ENCODE measurements around the gene IGFBP3.

IGFBP3 gene

GRCh38 chr7:45891462-45892402 lies 29.3 kb downstream of the IGFBP3 start:
- no peak for DNase-seq (ENCODE audit: low read depth)

GRCh38 chr7:45890902-45891461 lies 30.1 kb downstream of the IGFBP3 start:
- no peak for DNase-seq (ENCODE audit: low read depth)

GRCh38 chr7:45890125-45890901 lies 30.8 kb downstream of the IGFBP3 start:
- no peak for DNase-seq (ENCODE audit: low read depth)

- no peak for DNase-seq (ENCODE audit: low read depth)
These were observed 31.6 kb downstream of the IGFBP3 start for GRCh38 chr7:45889367-45890067.

- DNase-seq (ENCODE audit: low read depth) = no peak
These were observed 32.1 kb downstream of the IGFBP3 start for GRCh38 chr7:45888993-45889366.

- DNase-seq (ENCODE audit: low read depth) = no peak
These were observed 32.7 kb downstream of the IGFBP3 start, which contains the start of gene IGFBP1 for GRCh38 chr7:45888185-45888992. IGFBP1 (plus strand) TSS chr7:45888488; CDS start chr7:45888653, 165 bp downstream.

- DNase-seq (ENCODE audit: low read depth) = no peak
These were observed 34.0 kb downstream of the IGFBP3 start for GRCh38 chr7:45886931-45887667.

GRCh38 chr7:45885264-45885882 lies 35.7 kb downstream of the IGFBP3 start:
- no peak for DNase-seq (ENCODE audit: low read depth)

- no peak for DNase-seq (ENCODE audit: low read depth)
These were observed 36.9 kb downstream of the IGFBP3 start for GRCh38 chr7:45884136-45884535.

- no peak for DNase-seq (ENCODE audit: low read depth)
These were observed 38.6 kb downstream of the IGFBP3 start for GRCh38 chr7:45882465-45882810.

GRCh38 chr7:45881759-45882464 lies 39.2 kb downstream of the IGFBP3 start:
- DNase-seq (ENCODE audit: low read depth) = peak; percentile 66

GRCh38 chr7:45881280-45881758 lies 39.8 kb downstream of the IGFBP3 start:
- no peak for DNase-seq (ENCODE audit: low read depth)

- no peak for DNase-seq (ENCODE audit: low read depth)
These were observed 40.6 kb downstream of the IGFBP3 start for GRCh38 chr7:45880433-45880860.

GRCh38 chr7:45878457-45879144 lies 42.5 kb downstream of the IGFBP3 start:
- no peak for DNase-seq (ENCODE audit: low read depth)

GRCh38 chr7:45876519-45876918 lies 44.6 kb downstream of the IGFBP3 start:
- DNase-seq (ENCODE audit: low read depth) = no peak

- peak; percentile 66 for DNase-seq (ENCODE audit: low read depth)
These were observed 46.5 kb downstream of the IGFBP3 start for GRCh38 chr7:45874408-45875131.

- no peak for DNase-seq (ENCODE audit: low read depth)
These were observed 47.7 kb downstream of the IGFBP3 start for GRCh38 chr7:45873355-45873754.

- DNase-seq (ENCODE audit: low read depth) = no peak
These were observed 48.1 kb downstream of the IGFBP3 start, which contains the start of gene CCDC201 for GRCh38 chr7:45873035-45873354. CCDC201 (minus strand) TSS chr7:45873082; CDS start chr7:45873007, 75 bp downstream.

Data from GM04503 (cell line).